ENCODE data around the gene SH3BP1. TPM values are rescaled to one million over a fixed set of nuclear protein-coding genes. Genes with fewer than 3 reads are reported as not detected.

The SH3BP1 gene
- total and polyA plus RNA-seq, 9 of the 15 experiments (the other 6 are each of a cell fraction or from before 2014, with no cell fraction given), result 0.10 to 36.2 (median 10.4) TPM

- TF ChIP-seq ZBTB43 (CRISPR knock-in tag; IDR thresholded peaks at IDR 0.05) (no peak), MAZ (CRISPR knock-in tag; conservative IDR thresholded peaks at IDR 0.05 in 1 of 2, IDR thresholded peaks at IDR 0.05 in 1 of 2) (peak; percentile 47 to 62; a peak in 2 of 4 replicates), MTA2 (IDR thresholded peaks at IDR 0.05; ENCODE audit: low read depth) (no peak), DEAF1 (CRISPR knock-in tag; IDR thresholded peaks at IDR 0.05) (no peak), PHTF2 (CRISPR knock-in tag; IDR thresholded peaks at IDR 0.05) (no peak), ZSCAN32 (CRISPR knock-in tag; IDR thresholded peaks at IDR 0.05) (no peak), ZNF408 (CRISPR knock-in tag; IDR thresholded peaks at IDR 0.05; ENCODE audit: low read depth) (no peak), RUNX1 (IDR thresholded peaks at IDR 0.05; ENCODE audit: low read depth) (no peak), KDM5B (IDR thresholded peaks at IDR 0.05; ENCODE audit: insufficient replicate concordance, low read depth, low read length) (peak; percentile 83), U2AF1 (optimal IDR thresholded peaks at IDR 0.05; ENCODE audit: low read depth, low read length) (no peak), HIVEP1 (CRISPR knock-in tag; IDR thresholded peaks at IDR 0.05) (no peak), ETV1 (tag; conservative IDR thresholded peaks at IDR 0.05; ENCODE audit: low read depth) (peak; percentile 93), ZNF12 (CRISPR knock-in tag; IDR thresholded peaks at IDR 0.05) (no peak), HDAC1 (IDR thresholded peaks at IDR 0.05) (peak in 1 of 2 experiments; percentile 49; a peak in 2 of 4 replicates), SMARCE1 (IDR thresholded peaks at IDR 0.05) (0 out of 2 replicates have a peak, but pooled peaks have one; percentile 1), ZNF518B (CRISPR knock-in tag; IDR thresholded peaks at IDR 0.05) (no peak), TFE3 (CRISPR knock-in tag; IDR thresholded peaks at IDR 0.05) (no peak), ZKSCAN3 (CRISPR knock-in tag; IDR thresholded peaks at IDR 0.05) (no peak), ZNF717 (CRISPR knock-in tag; IDR thresholded peaks at IDR 0.05) (no peak), JUNB (CRISPR knock-in tag; conservative IDR thresholded peaks at IDR 0.05) (no peak)
These were observed 35.8 kb downstream of the SH3BP1 start, which contains the start of gene LGALS1 (continued) for GRCh38 chr22:37674951-37675929.
